GM21526 (cell line): ENCODE measurements around the gene LHPP.

Experiments
- ATAC-seq: cut with Tn5 transposase; IDR thresholded peaks from one replicate; pipeline ENCODE4 v1.9.1; 2021; ENCODE audit warnings: moderate library complexity; ENCODE audit not compliant: unreplicated experiment, low FRiP score

The LHPP gene

GRCh38 chr10:124616040-124616835, 154.6 kb downstream of the LHPP start:
- ATAC-seq, result no peak

- no peak for ATAC-seq
Observed at GRCh38 chr10:124616836-124617130, 155.2 kb downstream of the LHPP start.

DNA sequence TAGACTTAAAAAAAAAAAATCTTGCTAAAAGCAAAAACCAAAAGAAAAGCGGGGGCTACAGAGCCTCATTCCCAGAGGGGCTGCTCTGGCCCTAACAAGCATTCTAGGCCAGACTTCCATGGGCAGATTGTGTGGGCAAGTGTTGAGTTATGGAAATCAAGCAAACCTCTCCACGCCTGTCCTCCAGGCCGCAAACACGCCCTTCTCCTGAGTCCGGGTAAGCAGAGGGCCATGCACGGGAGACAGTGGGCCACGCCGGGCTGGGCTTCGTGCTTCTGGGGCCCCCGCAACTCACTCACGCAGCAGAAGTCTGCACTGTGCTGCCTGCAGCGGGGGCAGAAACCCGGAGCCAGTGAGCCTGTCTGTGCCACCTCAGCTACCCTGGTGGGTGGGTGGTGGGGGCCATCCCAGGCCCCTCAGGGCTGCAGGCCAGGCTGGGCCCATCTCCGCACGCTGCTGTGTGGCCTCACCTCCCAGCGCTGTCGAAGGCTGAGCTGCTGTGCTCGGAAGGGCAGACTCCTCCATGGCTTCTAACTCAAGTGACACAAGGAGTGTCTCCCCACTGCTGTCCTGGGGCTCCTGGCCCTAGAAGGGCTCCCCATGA, 156.9 kb downstream of the LHPP start:
- no peak for ATAC-seq

- ATAC-seq, result no peak
Observed at GRCh38 chr10:124619195-124619594, 157.6 kb downstream of the LHPP start.

DNA sequence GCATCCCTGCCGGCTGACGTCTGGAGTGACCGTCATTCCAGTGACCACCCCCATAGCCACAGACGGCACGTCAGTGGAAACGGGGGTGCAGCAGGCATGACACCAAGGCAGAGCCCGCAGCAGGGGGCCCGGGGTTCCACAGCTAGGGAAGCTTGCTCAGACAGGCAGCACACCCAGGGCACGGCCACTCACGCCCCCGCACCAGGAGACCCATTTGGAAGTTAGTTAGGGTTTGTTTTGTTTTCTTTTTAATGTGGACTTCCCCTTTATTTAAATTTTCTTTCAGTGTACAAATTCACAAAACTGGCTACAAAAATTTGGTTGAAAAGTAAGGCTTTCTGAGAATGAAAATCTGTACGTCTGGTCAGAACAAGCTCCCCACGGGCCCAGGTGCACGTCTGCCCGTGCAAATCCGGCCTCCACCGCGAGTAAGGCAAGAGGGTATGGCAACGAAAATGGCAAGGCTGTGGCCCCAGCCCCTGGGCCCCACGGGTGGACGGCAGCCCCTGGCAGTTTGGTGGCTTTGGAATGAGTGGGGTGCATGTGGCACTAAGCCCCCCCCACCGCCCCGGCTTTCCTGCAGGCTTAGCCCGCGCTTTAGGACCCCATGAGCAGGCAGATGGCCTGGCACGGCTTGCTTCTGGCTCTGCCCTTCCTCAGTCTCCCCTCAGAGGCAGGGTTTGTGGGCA, 158.3 kb downstream of the LHPP start:
- no peak for ATAC-seq

DNA sequence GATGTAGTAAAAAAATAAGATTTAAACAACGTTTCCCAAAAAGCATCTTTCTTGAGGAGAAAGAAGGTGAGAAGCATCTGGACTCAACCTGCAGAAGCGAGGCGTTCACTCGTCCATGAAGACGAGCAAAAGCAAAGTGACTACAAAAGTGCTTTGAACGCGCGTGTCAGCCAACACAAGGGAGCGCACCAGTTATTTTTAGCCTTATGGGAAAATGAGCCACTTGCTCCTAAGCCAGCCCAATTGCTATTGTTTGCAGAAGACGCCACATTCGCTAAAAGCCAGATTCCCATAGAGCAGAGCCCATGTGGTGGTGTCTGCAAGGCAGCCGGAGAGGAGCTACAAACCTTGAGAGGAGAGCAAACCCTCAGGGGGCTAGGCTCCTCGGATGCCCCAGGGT, 160.0 kb downstream of the LHPP start:
- no peak for ATAC-seq

DNA sequence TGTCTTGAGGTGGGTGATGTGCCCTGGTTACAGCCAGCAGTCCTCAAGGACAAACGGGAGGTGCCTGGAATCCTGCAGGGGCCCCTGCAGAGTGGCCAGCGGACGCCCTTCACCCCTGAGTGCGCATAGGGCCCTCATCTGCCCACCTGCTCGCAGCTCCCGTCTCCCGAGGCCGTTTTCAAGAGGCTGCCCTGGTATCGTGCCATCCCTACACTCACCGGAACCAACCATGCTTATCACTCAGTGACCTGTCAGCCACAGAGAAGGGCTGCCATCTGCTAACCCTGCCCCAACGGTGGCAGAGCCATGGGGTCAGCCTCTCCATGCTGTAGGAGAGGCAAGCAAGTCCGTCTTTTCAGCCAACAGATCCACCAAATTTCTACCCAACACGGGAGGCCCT, 160.5 kb downstream of the LHPP start:
- no peak for ATAC-seq

GRCh38 chr10:124622866-124623536, 161.4 kb downstream of the LHPP start:
- ATAC-seq, result no peak

- no peak for ATAC-seq
Observed at GRCh38 chr10:124624006-124624405, 162.4 kb downstream of the LHPP start.

GRCh38 chr10:124624466-124624865, 162.8 kb downstream of the LHPP start:
- no peak for ATAC-seq

DNA sequence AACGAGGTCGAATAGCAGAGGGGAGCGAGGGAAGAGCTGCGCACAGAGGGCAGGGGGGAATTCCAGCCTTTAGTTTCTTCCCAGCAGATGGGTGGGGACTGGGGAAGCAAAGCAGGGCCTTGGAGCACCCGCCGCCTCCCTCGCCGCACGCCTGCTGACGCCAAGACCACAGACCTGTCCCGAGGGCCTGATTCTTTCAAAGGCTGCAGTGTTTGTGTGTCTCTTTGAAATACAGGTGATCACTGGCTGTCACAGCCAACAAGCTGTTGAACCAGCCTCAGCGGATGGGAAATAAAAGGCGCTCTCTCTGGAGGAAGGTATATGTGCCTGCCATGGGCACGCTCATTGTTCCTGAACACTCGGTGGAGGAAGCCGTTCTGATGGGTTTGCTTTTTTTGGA, 163.3 kb downstream of the LHPP start:
- no peak for ATAC-seq

- ATAC-seq, result no peak
Observed at GRCh38 chr10:124625831-124626238, 164.2 kb downstream of the LHPP start.

GRCh38 chr10:124626759-124627380, 165.2 kb downstream of the LHPP start:
- ATAC-seq, result no peak

GRCh38 chr10:124627866-124628675, 166.4 kb downstream of the LHPP start:
- no peak for ATAC-seq

DNA sequence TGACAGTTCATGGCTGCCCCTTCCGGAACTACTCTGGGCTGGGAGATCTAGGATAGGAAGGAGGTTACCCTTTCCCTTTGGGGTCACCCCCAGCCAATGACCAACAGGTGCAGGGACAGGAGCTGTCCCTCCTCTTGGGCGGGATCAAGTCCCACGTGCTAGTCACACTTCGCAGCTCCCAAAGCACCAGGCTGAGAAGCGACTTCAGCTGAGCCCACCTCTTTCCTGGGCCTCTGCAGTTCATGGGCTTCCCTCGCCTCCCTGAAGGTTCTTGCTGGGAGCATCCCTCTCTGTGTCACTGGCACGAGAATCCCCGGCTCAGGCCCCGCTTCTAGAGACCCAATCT, 167.0 kb downstream of the LHPP start:
- no peak for ATAC-seq

DNA sequence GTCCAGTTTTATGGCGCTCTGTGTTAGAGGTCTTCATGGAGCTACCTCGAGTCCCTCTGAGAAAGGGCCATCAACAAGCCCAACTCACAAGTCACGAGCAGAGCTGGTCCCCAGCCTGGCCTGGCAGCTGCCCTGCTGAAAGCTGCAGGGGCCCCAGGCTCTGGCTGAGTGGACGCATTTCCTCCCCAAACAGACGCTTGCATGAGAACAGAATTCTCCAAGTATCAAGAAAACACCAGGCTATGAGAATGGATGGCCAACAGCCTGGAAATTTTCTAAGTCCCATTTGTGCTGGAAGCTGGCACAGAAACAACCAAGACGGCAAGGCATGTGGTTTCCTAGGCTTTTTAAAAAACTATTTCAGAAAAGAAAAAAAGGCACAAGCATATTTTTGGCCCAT, 167.8 kb downstream of the LHPP start:
- no peak for ATAC-seq

- no peak for ATAC-seq
Observed at GRCh38 chr10:124629842-124630241, 168.2 kb downstream of the LHPP start.

DNA sequence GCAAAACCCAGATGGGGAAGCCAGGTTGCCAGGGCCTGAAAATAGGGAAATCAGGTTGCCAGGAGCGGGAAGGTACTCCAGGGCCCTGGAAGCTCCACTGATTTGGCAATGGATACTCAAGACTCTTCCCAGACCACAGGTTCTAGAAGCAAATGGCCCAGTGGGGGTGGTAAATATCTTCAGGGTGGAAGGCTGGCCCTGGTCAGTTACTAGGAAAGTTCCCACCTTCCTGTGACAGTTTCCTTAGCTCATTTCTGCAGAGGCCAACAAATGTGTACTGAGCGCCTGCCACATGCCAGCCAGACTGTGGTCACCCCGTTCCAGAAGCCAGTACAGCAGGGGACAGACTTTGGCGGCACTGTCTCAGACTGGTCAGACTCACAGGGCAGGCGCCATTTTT, 168.9 kb downstream of the LHPP start:
- ATAC-seq, result no peak

DNA sequence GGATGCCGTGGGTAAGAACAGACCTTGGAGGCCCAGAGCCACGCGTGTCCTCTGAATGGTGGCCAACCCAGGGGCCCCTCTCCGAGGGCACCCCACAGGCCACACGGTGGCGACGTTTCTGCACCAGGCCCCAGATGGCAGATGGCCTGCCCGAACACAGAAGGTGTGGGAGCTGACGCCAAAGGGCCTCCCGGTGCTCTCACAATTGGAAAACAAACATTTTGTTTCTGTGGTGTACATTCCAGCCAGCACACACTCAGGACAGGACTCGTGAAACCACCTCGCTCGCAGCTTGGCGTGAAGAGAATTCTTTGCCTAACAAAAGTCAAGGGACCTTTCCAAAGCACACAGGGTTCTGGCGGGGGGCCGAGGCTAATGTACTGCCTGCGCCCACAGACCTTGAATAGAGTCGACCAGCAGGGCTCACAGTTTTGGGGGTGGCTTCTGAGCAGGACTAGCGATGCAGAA, 170.5 kb downstream of the LHPP start:
- ATAC-seq, result no peak

GRCh38 chr10:124632566-124632965, 170.9 kb downstream of the LHPP start:
- ATAC-seq, result no peak
